HG02759 (cell line): ENCODE data around the gene KCNT2.
"Not testable (repeated sequence)": the region's sequence is repeated elsewhere in the genome, so short reads cannot be mapped to it uniquely, and the experiment has no call there.

Experiments
- ATAC-seq: cut with Tn5 transposase; IDR thresholded peaks from one replicate; pipeline ENCODE4 v1.9.1; 2021; ENCODE audit warnings: mild to moderate bottlenecking, moderate library complexity; ENCODE audit not compliant: unreplicated experiment

Gene KCNT2

GRCh38 chr1:196355206-196355786, 252.9 kb downstream of the KCNT2 start:
- ATAC-seq, result no peak

GRCh38 chr1:196344453-196344852, 263.8 kb downstream of the KCNT2 start:
- no peak for ATAC-seq

GRCh38 chr1:196324345-196324744, 283.9 kb downstream of the KCNT2 start:
- ATAC-seq, result no peak

- no peak for ATAC-seq
These were observed 284.4 kb downstream of the KCNT2 start for GRCh38 chr1:196323869-196324268.

- no peak for ATAC-seq
These were observed 288.9 kb downstream of the KCNT2 start for GRCh38 chr1:196319301-196319700.

- ATAC-seq, result no peak
These were observed 290.4 kb downstream of the KCNT2 start for GRCh38 chr1:196317535-196318522.

GRCh38 chr1:196312739-196313138, 295.5 kb downstream of the KCNT2 start:
- no peak for ATAC-seq

- ATAC-seq, result no peak
These were observed 298.9 kb downstream of the KCNT2 start for GRCh38 chr1:196309386-196309785.

- ATAC-seq, result no peak
These were observed 300.1 kb downstream of the KCNT2 start for GRCh38 chr1:196308176-196308575.

- no peak for ATAC-seq
These were observed 301.8 kb downstream of the KCNT2 start for GRCh38 chr1:196306421-196306820.

GRCh38 chr1:196305216-196305615, 303.0 kb downstream of the KCNT2 start:
- no peak for ATAC-seq

GRCh38 chr1:196302981-196303380, 305.3 kb downstream of the KCNT2 start:
- ATAC-seq, result no peak

GRCh38 chr1:196302420-196302819, 305.8 kb downstream of the KCNT2 start:
- ATAC-seq, result no peak

GRCh38 chr1:196295766-196296165, 312.5 kb downstream of the KCNT2 start:
- no peak for ATAC-seq

- ATAC-seq, result no peak
These were observed 329.4 kb downstream of the KCNT2 start for GRCh38 chr1:196278816-196279215.

GRCh38 chr1:196277860-196278259, 330.4 kb downstream of the KCNT2 start:
- ATAC-seq, result no peak

GRCh38 chr1:196271212-196271947, 336.9 kb downstream of the KCNT2 start:
- no peak for ATAC-seq

GRCh38 chr1:196263086-196263485, 345.2 kb downstream of the KCNT2 start:
- ATAC-seq, result not testable (repeated sequence)

GRCh38 chr1:196260270-196260669, 348.0 kb downstream of the KCNT2 start:
- ATAC-seq, result no peak

GRCh38 chr1:196259316-196259715, 348.9 kb downstream of the KCNT2 start:
- no peak for ATAC-seq

- ATAC-seq, result no peak
These were observed 352.5 kb downstream of the KCNT2 start for GRCh38 chr1:196255762-196256161.
